Kidney glomerular epithelial cell (primary cell): Measurements from ENCODE around the gene ARF5.

Source experiments
- DNase-seq: peaks from one replicate; lab custom pipeline; 2025; lab: John Stamatoyannopoulos, UW

ARF5 gene

GRCh38 chr7:127635659-127636285, 47.6 kb downstream of the ARF5 start:
- no peak for DNase-seq

DNA sequence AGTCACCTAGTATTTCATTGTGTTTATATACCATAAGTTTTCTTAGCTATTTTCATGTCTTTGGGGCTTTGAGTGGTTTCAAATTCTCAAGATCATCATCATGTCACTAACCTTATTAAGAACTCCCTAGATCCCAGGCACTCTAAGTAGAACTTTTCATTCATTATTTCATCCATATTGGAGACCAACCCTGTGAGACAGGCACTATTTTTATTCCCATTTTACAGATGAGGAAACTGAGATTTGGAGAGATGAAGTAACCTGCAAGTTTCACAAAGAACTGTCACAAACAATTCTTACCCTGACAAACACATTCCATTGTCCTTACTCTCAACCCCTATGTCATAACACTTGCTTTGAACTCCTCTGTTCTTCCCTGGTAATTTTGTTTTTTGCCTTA, 50.0 kb downstream of the ARF5 start:
- DNase-seq = no peak
